Stimulated activated naive CD8-positive, alpha-beta T cell treated with anti-CD3 and anti-CD28 coated beads, Interleukin-15, amount 100 ng/mL, for 72 hours (primary cell): ENCODE results near the gene EFHC1.
"Not testable (repeated sequence)": the region's sequence is repeated elsewhere in the genome, so short reads cannot be mapped to it uniquely, and the experiment has no call there.

Experiments
- ATAC-seq: fragments of 150-1000 bp; cut with Tn5 transposase; 2 replicates; pipeline ENCODE4 v1.10.0; 2021; ENCODE audit warnings: mild to moderate bottlenecking, moderate library complexity
- DNase-seq, 2 donors: peaks; one replicate each; pipeline ENCODE4 v3.0.0; 2021 to 2022
- H3K27ac Mint-ChIP-seq, 2 donors: one replicate each; pipeline ENCODE4 v1.8.0; 2022; ENCODE audit warnings: mild to moderate bottlenecking in 2 of 2, mixed read lengths in 2 of 2, moderate library complexity in 2 of 2
- H3K27me3 Mint-ChIP-seq: one replicate; pipeline ENCODE4 v1.8.0; 2022; ENCODE audit warnings: mixed read lengths
- H3K4me1 Mint-ChIP-seq: one replicate; pipeline ENCODE4 v1.8.0; 2022; ENCODE audit warnings: mild to moderate bottlenecking, mixed read lengths
- H3K4me3 Mint-ChIP-seq, 2 donors: one replicate each; pipeline ENCODE4 v1.8.0; 2022; ENCODE audit warnings: mild to moderate bottlenecking in 2 of 2, mixed read lengths in 2 of 2, moderate library complexity in 1 of 2
- H3K9me3 Mint-ChIP-seq, 2 donors: one replicate each; pipeline ENCODE4 v1.8.0; 2022; ENCODE audit warnings: mixed read lengths in 2 of 2

Gene EFHC1

DNA sequence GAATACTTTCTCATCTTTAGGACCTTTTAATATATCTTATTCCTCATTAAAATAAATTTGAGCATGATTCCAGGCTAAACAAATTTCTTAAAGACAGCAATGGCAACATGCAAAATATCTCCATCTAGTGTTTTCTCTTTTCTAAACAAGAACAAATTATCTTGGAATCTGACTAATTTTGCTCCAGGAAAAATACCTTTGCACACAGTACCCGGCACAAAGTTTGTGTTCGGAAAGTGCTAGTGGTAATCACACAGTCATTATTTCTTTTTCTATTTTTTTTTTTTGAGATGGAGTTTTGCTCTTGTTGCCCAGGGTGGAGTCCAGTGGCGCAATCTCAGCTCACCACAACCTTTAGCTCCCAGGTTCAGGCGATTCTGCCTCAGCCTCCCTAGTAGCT lies 8.2 kb upstream of the EFHC1 start:
- ATAC-seq (no peak), DNase-seq (no peak)
- H3K4me3 Mint-ChIP-seq = no peak overlapping the region
- no peaks in the 10 kb centered on the region for H3K27me3 Mint-ChIP-seq
- H3K9me3 Mint-ChIP-seq = no peaks in the 10 kb centered on the region
- peaks cover 49% of the 10 kb centered on the region for H3K4me1 Mint-ChIP-seq
- no peak overlapping the region for H3K27ac Mint-ChIP-seq

DNA sequence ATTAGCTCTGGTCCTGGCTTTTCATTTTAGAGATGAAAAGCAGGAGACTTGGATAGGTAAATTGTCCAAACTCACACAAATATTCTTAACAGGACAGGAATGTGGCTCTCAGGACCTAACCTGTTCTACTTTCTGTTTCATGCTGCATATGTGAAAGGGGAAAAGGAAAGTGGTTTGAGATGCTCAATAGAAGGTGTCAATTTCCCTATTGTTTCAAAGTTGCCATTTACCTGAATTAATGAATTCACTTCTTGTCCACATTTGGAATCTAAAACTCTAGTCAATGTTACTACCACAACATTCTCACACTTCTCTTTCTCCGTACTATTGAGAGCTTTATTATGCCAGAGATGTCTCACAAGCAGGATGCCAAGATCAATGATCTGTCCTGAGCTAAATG lies 4.8 kb upstream of the EFHC1 start:
- Mint-ChIP-seq H3K4me3 (peak overlapping the region; percentile 25 to 38), H3K9me3 (no peaks in the 10 kb centered on the region), H3K27me3 (no peaks in the 10 kb centered on the region), H3K4me1 (peaks cover 49% of the 10 kb centered on the region), H3K27ac (no peak overlapping the region)
- ATAC-seq (no peak), DNase-seq (no peak)

DNA sequence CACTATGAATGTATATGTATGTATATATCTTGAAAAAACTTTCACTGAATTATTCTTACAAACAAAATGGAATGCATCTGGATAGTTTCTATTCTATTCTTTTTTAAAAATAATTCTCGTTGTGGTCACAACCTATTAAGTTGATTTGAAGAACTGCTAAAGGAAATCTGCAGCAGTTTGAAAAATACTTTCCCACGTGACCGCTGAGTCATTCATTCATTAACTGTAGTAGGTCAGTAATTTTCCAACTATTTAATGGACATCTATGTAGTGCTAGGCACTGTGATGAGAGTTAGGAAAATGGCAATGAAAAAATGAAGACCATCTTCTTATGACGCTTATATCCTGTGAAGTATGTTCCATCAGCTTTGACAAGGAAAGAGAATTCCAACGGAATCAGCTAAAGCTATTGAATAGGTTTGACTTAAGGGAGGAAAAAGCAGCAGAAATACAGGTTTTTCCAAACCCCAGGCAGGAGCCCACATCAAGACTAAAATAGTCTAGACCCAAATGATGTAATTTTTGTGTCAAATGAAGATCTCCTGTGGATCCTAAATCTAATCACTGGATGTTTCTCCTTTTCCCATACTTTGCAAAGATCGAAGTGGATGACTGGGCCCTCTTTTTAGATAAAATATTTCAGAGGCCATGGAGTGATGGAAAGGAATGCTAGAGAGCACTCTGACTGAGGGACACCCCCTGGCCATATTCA lies 4.1 kb upstream of the EFHC1 start:
- no peak for ATAC-seq
- Mint-ChIP-seq H3K27me3 (no peaks in the 10 kb centered on the region), H3K27ac (peak overlapping the region in 1 of 2 donors; percentile 64), H3K4me3 (peak overlapping the region; percentile 40 to 50), H3K4me1 (peaks cover 49% of the 10 kb centered on the region), H3K9me3 (no peaks in the 10 kb centered on the region)
- DNase-seq = no peak

- Mint-ChIP-seq H3K4me3 (peak overlapping the region; percentile 40 to 50), H3K4me1 (peaks cover 49% of the 10 kb centered on the region), H3K27ac (peak overlapping the region in 1 of 2 donors; percentile 64), H3K9me3 (no peaks in the 10 kb centered on the region), H3K27me3 (no peaks in the 10 kb centered on the region)
- DNase-seq = peak; percentile 43 to 57
- peak; percentile 36 for ATAC-seq
Measured at GRCh38 chr6:52416629-52417151, 3.5 kb upstream of the EFHC1 start.

DNA sequence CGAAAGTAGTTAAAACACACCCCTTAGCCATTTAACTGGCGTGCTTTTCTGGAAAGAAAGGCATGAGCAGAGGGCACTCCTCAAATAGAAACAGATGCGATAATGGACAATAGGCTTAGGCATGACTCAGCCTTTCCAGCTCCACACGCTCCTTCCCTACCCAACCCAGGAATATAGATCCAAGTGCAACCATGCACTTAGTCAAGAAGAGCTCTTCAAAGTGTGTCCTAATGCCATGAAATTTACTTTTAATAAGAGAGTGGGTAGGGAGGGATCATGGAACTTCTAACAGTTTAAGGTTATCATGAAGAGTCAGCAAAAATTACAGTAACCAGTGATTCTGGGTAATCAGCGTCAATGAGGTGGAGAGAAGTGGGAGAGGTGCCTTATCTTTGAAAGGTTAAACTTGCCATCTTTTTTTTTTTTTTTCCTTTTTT lies 2.4 kb upstream of the EFHC1 start:
- Mint-ChIP-seq H3K9me3 (no peaks in the 10 kb centered on the region), H3K4me1 (peaks cover 48% of the 10 kb centered on the region), H3K27me3 (no peaks in the 10 kb centered on the region), H3K4me3 (no peak overlapping the region), H3K27ac (no peak overlapping the region)
- no peak for DNase-seq
- no peak for ATAC-seq

- DNase-seq (no peak), ATAC-seq (no peak)
- Mint-ChIP-seq H3K9me3 (no peaks in the 10 kb centered on the region), H3K4me1 (peaks cover 40% of the 10 kb centered on the region), H3K4me3 (no peak overlapping the region), H3K27ac (no peak overlapping the region), H3K27me3 (no peaks in the 10 kb centered on the region)
Measured at GRCh38 chr6:52418606-52419005, 1.5 kb upstream of the EFHC1 start.

GRCh38 chr6:52420668-52421358 lies 671 bp downstream of the EFHC1 start:
- peaks cover 28% of the 10 kb centered on the region for H3K4me1 Mint-ChIP-seq
- no peaks in the 10 kb centered on the region for H3K27me3 Mint-ChIP-seq
- H3K9me3 Mint-ChIP-seq = no peaks in the 10 kb centered on the region
- ATAC-seq (no peak), DNase-seq (no peak)
- no peak overlapping the region for H3K27ac Mint-ChIP-seq
- no peak overlapping the region for H3K4me3 Mint-ChIP-seq

DNA sequence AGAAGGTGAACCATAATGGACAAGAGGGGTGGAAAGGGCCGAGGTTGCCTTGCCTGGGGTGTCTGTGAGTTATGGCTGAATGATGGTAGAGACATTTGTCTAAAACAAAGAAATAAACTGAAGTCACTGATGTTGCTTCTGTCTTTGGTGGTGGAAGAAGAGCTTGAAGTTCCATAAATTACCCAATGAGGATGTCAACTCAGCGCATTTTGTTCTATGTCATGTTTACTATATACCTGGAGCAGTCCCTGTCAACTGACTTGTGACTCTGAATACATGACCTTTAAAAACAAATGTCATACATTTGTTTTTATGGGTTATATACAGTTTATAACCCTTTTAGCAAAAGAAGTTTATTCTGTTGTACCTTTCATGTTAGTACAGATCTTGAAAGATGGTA lies 2.0 kb downstream of the EFHC1 start:
- peaks cover 14% of the 10 kb centered on the region for H3K4me1 Mint-ChIP-seq
- no peak overlapping the region for H3K4me3 Mint-ChIP-seq
- no peaks in the 10 kb centered on the region for H3K9me3 Mint-ChIP-seq
- ATAC-seq (no peak), DNase-seq (no peak)
- no peak overlapping the region for H3K27ac Mint-ChIP-seq
- no peaks in the 10 kb centered on the region for H3K27me3 Mint-ChIP-seq

GRCh38 chr6:52423448-52423847 lies 3.3 kb downstream of the EFHC1 start:
- no peak for ATAC-seq
- Mint-ChIP-seq H3K4me1 (peaks cover 8% of the 10 kb centered on the region), H3K27me3 (no peaks in the 10 kb centered on the region)

GRCh38 chr6:52423971-52424381 lies 3.8 kb downstream of the EFHC1 start:
- no peak for DNase-seq
- Mint-ChIP-seq H3K4me1 (peaks cover 8% of the 10 kb centered on the region), H3K27me3 (no peaks in the 10 kb centered on the region), H3K27ac (no peak overlapping the region), H3K9me3 (no peaks in the 10 kb centered on the region), H3K4me3 (no peak overlapping the region)
- no peak for ATAC-seq

More at GRCh38 chr6:52423448-52423847, 3.3 kb downstream of the EFHC1 start:
- Mint-ChIP-seq H3K27ac (no peak overlapping the region), H3K9me3 (no peaks in the 10 kb centered on the region), H3K4me3 (no peak overlapping the region)
- no peak for DNase-seq

- no peak overlapping the region for H3K27ac Mint-ChIP-seq
Measured at GRCh38 chr6:52424513-52424912, 4.4 kb downstream of the EFHC1 start.

GRCh38 chr6:52426667-52427066 lies 6.5 kb downstream of the EFHC1 start:
- Mint-ChIP-seq H3K4me3 (no peak overlapping the region), H3K9me3 (no peaks in the 10 kb centered on the region), H3K4me1 (peaks cover 6% of the 10 kb centered on the region), H3K27me3 (no peaks in the 10 kb centered on the region), H3K27ac (no peak overlapping the region)
- ATAC-seq = no peak
- no peak for DNase-seq

More at GRCh38 chr6:52424513-52424912, 4.4 kb downstream of the EFHC1 start:
- Mint-ChIP-seq H3K4me3 (no peak overlapping the region), H3K27me3 (no peaks in the 10 kb centered on the region), H3K4me1 (peaks cover 3% of the 10 kb centered on the region), H3K9me3 (no peaks in the 10 kb centered on the region)
- no peak for ATAC-seq
- no peak for DNase-seq

DNA sequence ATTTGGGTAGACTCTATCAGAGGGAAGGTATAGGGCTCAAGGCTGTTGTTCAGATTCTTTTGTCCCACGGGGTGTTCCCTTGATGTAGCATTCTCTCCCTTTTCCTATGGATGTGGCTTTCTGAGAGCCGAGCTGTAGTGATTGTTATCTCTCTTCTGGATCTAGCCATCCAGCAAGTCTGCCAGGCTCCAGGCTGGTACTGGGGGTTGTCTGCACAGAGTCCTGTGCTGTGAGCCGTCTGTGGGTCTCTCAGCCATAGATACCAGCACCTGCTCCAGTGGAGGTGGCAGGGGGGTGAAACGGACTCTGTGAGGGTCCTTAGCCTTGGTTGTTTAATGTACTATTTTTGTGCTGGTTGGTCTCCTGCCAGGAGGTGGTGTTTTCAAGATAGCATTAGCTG lies 13.2 kb downstream of the EFHC1 start:
- not testable (repeated sequence) for DNase-seq, H3K4me3 Mint-ChIP-seq, H3K9me3 Mint-ChIP-seq, ATAC-seq, H3K4me1 Mint-ChIP-seq, H3K27me3 Mint-ChIP-seq
- peak overlapping the region in 1 of 2 donors; percentile 57 for H3K27ac Mint-ChIP-seq

DNA sequence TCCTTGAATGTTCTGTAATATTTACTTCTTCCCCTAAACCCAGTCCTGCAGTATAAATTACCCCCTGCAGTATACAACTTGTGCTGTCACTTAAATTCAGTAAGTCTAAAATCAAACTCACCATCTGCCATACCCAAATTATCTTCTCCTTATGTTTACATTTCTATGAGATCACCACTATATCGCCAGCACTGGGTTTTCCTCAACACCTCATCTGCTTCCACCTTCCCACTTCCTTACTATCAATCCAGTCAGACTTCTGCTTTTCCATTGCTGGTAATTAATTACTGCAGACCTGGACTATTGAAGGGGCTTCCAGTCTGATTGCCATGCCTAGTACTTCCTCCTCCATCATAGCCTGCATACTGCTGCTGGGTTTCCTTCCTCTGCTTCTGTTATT lies 15.2 kb downstream of the EFHC1 start:
- H3K9me3 Mint-ChIP-seq = no peaks in the 10 kb centered on the region
- no peak for ATAC-seq
- no peaks in the 10 kb centered on the region for H3K27me3 Mint-ChIP-seq

GRCh38 chr6:52438926-52439325 lies 18.8 kb downstream of the EFHC1 start:
- Mint-ChIP-seq H3K4me1 (no peaks in the 10 kb centered on the region), H3K27ac (no peak overlapping the region), H3K9me3 (no peaks in the 10 kb centered on the region), H3K4me3 (no peak overlapping the region), H3K27me3 (no peaks in the 10 kb centered on the region)
- ATAC-seq = no peak
- no peak for DNase-seq

More for the DNA sequence above, 15.2 kb downstream of the EFHC1 start:
- Mint-ChIP-seq H3K27ac (no peak overlapping the region), H3K4me3 (no peak overlapping the region), H3K4me1 (peaks cover 6% of the 10 kb centered on the region)
- DNase-seq = no peak

GRCh38 chr6:52454556-52454955 lies 34.4 kb downstream of the EFHC1 start:
- DNase-seq = no peak
- Mint-ChIP-seq H3K27me3 (no peaks in the 10 kb centered on the region), H3K4me3 (no peak overlapping the region), H3K4me1 (no peaks in the 10 kb centered on the region), H3K9me3 (peaks cover 20 to 22% of the 10 kb centered on the region in 2 donors), H3K27ac (no peak overlapping the region)
- ATAC-seq = no peak
